GM21737 (cell line): Measurements from ENCODE around the gene ZNF468.
"Not testable (repeated sequence)": the region's sequence is repeated elsewhere in the genome, so short reads cannot be mapped to it uniquely, and the experiment has no call there.

ENCODE experiments used
- ATAC-seq: cut with Tn5 transposase; IDR thresholded peaks from one replicate; pipeline ENCODE4 v1.9.1; 2021; ENCODE audit warnings: mild to moderate bottlenecking, moderate library complexity; ENCODE audit not compliant: unreplicated experiment

The ZNF468 gene

DNA sequence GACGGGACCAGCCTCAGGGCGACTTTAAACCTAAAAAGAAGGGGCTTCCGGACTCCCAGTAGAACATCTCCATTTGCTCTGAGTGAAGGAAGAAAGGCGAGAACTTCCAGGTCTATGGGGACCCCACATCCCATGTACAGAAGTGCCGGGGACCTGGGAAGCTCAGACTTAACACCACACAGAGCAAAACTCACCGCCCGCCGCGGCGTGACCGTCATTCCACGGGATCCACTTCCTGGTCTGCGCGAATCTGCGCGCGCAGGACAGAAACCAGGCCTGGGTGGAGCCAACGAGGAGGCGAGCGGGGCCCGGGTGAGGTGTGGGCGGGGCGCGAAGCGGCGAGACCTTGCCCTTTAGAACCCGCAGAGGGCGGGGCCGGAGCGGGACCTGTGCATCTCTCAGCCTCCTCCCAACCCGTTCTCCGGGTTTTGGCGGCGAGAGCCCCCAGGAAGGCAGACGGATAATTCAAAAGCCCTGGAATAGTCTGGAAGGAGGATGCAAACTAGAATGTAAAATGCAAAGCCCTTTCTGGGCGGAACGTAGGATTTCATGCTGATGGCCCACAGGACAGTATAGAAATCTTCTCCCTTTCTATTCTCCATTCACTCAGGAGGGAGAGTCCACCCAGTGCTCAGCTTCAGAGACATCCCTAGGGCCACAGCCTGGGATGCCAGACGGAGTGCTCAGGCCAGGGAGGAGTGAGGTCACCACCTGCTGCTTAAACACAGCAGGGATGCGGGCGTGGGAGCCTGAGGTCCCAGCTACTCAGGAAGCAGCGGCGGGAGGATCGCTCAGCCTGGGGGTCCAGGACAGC is at the start of gene ZNF468:
Gene ZNF468 (minus strand): TSS at position 242 of the 814 bp plus-strand sequence. CDS start 3,347 bp downstream, outside the sequence.
- ATAC-seq: peak; percentile 93

DNA sequence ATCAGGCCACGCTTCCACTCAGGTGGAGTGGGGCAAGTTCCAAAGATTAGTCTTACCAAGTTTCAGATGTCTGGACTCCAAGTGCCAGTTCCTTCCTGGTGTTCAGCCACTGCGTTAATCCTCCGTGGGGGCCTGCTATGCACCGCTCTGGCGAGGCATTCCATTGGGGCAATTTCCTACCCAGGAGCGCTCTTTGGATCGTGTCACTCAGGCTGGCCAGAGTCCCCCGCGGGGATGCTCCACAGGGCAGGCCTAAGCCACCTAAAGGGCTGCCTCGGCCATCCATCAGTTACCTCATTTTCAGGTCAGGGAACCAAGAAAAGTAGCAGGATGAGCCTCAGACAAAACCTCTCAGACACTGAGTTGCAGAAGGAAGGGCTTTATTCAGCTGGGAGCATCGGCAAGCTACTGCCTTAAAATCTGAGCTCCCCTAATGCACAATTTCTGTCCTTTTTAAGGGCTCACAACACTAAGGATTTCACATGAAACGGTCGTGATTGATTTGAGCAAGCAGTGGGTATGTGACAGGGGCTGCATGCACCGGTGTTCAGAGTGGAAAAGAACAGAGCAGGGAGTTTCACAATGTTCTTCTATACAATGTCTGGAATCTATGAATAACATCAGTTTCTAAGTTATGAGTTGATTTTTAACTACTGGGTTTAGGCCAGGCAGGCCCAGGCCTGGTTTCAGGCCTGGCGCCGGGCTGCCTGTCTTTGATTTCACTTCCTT is 46.8 kb upstream of the ZNF468 start:
- not testable (repeated sequence) for ATAC-seq

DNA sequence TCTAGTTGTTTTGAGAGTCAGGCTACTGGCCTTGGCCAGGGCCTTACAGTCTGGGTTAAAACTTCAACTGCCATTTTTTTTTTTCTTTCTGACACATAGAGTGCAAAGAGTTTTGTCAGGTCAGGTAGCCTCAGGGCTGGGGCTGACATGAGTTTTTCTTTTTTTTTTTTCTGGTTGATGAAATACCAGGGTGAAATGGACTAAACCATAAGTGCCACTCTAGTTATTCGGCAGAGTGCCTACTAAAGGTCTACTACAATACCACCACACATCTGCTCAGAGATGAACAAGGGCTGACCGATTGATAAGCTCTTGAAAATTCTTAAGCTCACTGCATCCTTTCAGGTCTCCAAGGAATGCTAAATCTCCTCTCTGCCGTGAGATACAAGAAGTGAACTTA is 44.4 kb upstream of the ZNF468 start:
- ATAC-seq: no peak

DNA sequence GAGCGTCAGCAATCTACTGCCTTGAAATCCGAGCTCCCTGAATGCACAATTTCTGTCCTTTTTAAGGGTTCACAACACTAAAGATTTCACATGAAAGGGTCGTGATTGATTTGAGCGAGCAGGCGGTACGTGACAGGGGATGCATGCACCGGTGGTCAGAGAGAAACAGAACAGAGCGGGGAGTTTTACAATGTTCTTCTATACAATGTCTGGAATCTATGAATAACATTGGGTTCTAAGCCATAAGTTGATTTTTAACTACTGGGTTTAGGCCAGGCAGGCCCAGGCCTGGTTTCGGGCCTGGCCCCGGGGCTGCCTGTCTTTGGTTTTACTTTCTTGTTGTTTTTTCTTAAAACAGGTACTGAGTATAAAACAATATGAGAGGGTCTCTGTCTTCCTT is 41.2 kb upstream of the ZNF468 start:
- ATAC-seq: not testable (repeated sequence)

DNA sequence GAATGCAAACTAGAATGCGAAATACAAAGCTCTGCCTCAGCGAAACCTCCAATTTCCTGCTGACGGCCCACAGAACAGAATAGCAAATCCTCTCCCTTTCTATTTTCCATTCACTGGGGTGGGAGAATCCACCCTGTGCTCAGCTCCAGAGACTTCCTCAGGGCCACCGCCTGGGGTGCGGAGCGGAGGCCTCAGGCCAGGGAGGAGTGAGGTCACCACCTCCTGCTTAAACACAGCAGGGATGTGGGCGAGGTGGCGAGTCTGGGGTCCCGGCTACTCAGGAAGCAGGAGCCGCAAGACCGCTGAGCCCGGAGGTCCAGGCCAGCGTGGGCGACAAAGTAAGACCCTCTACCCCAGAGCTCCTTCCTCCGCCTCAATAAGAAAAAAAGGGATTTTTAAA is 40.7 kb upstream of the ZNF468 start:
- ATAC-seq: no peak

DNA sequence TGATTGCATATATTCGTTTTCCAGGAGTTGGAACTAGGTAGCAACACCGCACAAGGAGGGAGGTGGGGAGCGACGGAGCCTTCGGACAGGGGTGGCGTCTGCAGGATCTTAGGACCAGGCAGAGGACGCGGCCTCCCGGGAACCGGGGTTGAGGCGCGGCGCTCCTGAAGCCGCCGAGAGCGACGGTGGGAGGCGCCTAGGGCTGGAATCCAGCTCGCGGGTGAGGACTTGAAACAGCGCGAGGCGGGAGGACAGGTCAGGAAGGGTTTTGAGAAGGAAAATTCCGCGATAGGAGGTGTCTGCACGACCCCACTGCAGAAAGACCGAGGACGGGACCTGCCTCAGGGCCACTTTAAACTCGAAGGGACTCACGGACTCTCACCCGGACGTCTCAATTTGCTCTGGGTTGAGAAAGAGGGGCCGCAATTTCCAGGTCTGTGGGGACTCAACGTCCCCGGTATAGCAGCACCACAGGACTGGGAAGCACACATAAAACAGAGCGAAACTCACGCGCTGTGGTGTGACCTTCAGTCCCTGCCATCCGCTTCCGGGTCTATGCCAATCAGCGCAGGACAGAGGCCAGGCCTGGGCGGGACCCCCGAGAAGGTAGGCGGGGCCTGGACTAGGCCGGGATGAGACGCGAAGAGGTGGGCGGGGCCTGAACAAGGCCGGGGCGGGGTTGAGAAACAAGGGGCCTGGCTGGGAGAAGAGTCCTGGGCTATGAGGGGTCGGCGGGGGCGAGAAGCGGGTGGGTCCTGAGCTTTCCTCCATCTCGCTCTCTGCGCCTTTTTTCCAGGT is 39.9 kb upstream of the ZNF468 start, which contains the start of gene ZNF320:
Gene ZNF320 (minus strand): TSS at position 498 of the 798 bp plus-strand sequence. CDS start 7,380 bp downstream, outside the sequence.
- ATAC-seq: peak; percentile 98

DNA sequence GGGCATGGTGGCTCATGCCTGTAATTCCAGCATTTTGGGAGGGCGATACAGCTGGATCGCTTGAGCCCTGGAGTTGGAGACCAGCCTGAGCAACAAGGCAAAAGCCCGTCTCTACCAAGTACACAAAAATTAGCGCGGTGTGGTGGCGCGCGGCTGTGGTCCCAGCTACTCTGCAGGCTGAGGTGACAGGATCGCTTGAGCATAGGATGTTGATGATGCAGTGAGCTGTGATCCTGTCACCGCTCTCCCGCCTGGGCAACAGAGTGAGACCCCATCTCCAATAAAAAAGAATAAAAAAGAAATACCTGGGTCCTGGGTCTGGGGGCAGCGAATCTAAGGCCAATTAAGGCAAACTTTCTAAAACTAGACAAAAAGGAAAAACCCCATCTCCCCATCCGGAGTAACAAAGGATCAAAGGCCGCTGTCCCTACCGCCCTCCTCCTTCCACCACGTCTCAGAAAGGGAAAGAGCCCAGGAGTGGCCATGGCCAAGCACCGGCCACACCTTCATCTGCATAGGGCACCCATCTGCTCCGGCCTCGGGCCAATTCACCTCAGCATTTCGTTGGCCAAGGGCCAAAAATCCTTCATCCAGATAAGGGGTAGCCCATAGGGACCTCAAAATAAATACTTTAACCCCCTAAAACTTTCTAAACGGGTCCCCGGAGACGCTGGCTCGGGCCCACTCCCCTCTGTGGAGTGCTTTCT is 39.2 kb upstream of the ZNF468 start:
- no peak for ATAC-seq

DNA sequence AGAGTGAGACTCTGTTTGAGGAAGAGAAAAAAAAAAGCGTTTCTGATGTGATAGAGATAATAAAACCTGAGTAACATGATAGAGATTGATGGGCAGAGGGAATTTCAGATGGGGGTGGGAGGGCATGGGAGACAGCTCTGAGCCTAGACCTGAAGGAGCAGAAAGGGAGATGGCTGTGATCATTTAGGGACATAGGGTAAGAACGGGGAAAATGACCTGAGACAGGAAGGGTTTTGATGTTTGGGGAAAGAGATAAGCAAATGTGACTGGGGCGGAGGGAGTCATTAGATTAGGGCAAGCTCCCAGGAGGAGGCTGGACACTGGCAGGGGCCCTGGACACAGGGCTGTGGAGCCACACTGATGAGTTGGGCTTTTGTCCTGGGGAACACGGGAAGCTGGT is 33.9 kb upstream of the ZNF468 start:
- no peak for ATAC-seq

DNA sequence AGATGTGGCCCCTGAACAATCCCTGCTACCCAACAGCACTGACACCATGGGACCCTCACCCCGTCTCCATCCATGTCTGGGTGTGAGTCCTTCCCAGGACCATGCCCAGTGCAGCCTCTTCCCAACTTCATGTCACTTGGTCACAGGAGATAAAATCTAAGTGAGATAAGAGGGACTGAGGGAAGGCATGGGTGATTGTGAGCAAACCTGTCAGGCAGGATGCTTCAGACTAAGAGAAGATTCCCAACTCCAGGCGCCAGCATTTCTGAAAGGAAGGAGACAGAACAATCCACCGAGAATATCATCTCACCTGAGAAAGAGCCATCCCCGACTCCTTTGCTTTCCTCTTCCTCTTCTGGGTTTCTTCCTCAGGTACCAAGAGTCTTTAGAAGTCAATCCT is 32.5 kb upstream of the ZNF468 start:
- no peak for ATAC-seq

DNA sequence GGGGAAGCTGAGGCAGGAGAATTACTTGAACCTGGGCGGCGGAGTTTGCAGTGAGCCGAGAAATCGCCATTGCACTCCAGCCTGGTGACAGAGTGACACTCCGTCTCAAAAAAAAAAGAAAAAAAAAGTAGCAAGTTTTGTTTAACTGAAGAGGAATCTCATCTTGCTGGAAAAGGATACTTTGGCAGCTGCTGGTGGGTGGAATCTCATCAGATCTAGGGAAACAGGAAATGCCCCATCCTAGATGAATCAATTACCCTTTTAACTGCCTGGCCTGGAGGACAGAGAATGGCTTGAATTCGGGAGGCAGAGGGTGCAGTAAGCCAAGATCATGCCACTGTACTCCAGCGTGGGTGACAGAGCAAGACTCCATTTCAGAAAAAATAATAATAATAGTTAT is 31.7 kb upstream of the ZNF468 start:
- no peak for ATAC-seq

DNA sequence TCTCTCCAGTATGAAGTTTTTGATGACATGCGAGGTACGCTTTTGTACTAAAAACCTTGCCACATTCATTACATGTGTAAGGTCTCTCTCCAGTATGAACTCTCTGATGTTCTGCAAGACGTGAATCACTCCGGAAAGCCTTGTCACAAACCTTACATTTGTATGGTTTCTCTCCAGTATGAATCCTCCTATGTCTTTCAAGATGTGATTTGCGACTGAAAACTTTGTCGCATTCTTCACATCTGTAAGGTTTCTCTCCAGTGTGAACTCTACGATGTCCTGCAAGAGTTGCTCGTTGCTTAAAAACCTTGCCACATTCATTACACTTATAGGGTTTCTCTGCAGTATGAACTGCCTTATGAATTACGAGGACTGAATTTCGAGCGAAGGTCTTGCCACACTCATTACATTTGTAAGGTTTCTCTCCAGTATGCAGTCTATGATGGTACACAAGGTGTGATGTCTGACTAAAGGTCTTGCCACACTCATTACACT is 23.5 kb upstream of the ZNF468 start:
- no peak for ATAC-seq

DNA sequence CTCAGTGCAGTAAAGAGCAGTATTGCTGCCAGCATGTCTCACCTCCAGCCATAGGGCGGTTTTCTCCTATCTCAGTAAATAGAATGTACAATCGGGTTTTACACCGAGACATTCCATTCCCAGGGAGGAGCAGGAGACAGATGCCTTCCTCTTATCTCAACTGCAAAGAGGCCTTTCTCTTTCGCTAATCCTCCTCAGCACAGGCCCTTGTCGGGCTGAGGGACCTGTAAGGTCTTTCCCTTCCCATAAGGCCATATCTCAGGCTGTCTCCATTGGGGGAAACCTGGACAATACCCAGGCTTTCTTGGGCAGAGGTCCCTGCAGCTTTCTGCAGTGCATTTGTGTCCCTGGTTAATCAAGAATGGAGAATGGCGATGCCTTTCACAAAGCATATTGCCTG is 15.6 kb upstream of the ZNF468 start:
- ATAC-seq: not testable (repeated sequence)

DNA sequence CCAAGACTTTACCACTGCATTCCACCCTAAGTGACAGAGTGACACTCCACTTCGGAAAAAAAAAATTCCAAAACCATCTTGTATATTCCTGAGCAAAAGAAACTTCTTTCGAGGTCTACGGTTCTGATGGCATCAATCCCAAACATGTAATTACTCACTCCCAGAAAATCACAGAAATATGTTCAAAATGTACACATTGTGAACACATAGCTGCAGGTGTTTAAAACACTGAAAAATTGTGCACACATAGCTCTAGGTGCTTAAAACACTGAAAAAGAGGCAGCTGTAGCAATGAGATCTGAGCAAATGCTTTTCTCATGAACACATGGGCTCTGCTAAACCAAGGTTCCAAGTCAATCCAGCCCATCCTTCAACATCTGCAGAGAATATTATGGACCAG is 14.0 kb upstream of the ZNF468 start:
- no peak for ATAC-seq

DNA sequence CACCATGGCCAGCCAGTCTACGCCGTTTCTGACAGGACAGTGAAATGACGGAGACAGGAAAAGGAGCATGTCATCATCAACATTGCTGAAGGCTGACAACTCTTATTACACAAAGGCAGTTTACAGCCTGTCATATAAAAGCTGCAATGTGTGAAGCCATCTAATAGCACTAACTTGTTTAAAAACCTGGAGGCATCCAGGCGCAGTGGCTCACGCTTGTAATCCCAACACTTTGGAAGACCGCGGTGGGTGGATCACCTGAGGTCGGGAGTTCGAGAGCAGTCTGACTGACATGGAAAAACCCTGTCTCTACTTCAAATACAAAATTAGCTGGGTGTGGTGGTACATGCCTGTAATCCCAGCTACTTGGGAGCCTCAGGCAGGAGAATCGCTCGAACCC is 10.6 kb upstream of the ZNF468 start:
- ATAC-seq: not testable (repeated sequence)

DNA sequence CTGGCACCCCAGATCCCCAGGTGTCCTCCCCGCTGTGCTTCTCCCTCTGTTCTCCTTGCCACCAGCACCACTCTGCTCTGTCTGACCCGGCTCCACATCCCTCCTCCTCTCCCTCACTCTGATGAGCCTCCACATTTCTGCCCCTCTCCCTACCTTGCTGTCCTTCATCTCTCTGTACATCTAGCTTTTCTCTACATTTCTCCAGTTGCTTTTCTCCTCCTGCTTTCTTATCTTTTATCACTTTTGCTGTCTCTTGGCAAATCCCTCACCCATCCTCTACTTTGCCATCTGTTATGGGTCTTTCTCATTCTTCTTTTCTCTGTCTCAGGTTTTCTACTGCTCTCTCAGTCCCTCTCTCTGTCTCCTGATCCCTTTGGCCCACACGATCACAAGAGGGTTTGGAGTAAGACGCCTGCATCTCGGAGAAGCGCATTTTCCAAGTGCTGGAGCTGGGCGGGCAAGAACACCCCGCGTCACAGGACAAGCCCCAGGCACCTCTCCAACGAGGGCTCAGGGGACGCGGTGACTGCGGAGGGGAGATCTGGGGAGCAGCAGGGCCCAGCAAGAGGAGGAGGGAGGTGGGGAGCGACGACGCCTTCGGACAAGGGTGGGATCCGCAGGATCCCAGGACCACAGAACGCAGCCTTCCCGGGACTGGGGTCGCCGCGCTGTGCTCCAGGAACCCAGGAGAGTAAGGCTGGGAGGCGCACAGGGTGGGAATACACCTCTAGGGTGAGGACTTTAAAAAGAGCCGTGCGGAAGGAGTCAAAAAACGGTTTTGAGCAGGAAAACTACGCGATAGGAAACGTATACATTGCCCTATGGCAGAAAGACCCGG is 660 bp downstream of the ZNF468 start:
- ATAC-seq: peak; percentile 28

DNA sequence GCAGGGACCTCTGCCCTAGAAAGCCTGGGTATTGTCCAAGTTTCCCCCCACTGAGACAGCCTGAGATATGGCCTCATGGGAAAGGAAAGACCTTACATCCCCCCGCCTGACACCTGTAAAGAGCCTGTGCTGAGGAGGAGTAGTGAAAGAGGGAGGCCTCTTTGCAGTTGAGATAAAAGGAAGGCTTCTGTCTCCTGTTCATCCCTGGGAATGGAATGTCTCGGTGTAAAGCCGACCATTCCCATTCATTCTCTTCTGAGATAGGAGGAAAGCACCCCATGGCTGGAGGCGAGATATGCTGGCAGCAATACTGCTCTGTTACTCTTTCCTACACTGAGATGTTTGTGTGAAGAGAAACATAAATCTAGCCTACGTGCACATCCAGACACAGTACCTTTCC is 10.1 kb downstream of the ZNF468 start:
- not testable (repeated sequence) for ATAC-seq

DNA sequence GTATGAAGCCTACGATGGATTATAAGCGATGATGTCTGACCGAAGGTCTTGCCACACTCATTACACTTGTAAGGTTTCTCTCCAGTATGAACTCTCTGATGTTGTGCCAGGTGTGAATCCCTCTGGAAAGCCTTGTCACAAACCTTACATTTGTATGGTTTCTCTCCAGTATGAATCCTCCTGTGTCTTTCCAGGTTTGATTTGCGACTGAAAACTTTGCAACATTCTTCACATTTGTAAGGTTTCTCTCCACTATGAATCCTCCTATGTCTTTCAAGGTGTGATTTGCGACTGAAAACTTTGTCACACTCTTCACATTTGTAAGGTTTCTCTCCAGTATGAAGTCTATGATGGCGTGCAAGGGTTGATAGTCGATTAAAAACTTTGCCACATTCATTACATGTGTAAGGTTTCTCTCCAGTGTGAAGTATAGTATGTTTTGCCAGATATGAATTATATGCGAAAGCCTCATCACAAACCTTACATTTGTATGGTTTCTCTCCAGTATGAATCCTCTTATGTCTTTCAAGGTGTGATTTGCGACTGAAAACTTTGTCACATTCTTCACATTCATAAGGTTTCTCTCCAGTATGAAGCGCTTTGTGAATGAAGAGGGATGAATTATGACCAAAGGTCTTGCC is 16.5 kb downstream of the ZNF468 start:
- ATAC-seq: not testable (repeated sequence)

DNA sequence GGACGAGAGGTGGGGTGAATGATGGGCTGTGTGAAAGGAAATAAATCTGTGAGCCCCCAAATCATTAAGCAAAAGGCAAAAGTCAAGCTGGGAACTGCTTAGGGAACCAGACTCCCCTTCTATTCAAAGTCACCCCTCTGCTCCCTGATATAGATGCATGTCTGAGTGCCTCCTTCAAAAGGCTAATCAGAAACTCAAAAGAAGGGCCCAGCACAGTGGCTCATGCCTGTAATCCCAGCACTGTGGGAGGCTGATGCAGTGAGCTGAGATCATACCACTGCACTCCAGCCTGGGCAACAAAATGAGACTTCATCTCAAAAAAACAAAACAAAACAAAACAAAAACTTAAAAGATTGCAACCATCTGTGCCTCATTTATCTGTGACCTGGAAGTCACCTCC is 23.1 kb downstream of the ZNF468 start:
- not testable (repeated sequence) for ATAC-seq

DNA sequence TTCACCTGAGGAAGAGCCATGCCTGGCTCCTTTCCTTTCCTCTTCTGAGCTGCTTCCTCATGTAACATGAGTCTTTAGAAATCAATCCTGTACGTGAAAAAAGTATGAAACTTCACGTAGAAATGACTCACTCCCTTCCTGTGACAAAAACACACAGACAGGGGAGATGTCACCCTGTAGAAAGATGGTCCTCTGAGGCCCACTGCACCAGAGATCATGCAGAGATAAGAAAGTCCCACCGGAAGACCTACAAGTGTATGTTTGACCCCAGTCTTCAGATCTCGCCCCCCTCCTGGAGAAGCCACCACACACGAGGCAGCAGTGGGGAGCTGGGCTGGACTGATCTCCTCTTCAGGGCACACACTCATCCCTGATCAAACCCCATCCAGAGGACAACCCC is 23.9 kb downstream of the ZNF468 start:
- ATAC-seq: not testable (repeated sequence)
